GM19240 (cell line): ENCODE data around the gene STAG2.
"Not testable (repeated sequence)": the region's sequence is repeated elsewhere in the genome, so short reads cannot be mapped to it uniquely, and the experiment has no call there.

Experiments used
- DNase-seq: peaks from one replicate; pipeline ENCODE4 v3.0.0; 2011; ENCODE audit warnings: low spot score; ENCODE audit not compliant: insufficient read length

STAG2 gene

DNA sequence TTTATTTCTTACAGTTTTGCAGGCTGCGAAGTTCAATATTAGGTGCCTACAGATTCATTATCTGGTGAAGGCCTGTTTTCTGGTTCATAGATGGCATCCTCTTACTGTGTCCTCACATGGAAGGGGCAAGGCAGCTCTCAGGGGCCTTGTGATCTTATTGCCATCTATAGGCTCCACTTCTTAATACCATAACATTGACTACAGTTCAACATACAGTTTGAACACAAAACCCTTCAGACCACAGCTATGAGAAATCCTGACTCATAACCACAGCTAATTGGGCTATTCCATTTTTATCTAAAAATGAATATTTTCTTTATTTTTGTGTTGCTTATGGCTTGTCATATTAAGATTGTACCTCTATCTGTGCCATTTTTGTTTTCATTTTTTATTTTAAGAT is 72.3 kb downstream of the STAG2 start:
- DNase-seq, result no peak

DNA sequence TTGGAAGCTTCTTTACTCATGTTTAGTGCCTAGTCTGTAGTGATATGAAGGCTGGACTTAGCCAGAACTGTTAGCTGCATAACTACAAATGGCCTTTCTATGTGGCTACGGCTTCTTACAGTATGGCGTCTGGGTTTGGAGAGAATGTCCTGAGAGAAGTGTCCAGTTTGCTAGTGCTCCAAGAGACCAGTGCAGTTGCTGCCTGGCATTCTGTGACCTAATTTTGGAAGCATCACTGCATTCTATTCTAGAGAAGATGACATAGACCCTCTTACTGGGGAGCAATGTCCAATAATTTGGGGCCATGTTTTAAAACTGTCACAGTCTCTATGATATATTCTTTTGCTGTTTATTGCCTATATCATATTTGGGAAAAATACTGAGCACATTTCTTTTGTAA is 74.2 kb downstream of the STAG2 start:
- no peak for DNase-seq

DNA sequence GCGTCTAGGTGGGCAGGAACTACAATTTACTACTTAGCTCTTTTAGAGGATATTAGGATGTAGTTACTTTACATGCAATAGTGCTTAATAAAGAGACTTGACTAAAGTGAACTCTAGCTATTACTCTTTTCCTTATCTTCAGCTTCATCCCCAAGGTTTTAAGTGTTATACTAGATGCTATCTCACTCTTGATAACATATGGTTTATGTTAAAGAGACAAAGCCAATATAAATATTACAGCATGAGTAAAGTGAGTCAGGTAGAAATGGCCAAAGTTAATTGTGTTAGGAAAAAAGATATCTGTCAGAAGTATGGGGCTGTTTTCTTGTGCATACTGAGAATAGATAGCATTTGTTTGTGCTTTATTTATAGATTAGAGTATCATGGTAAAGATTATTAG is 80.5 kb downstream of the STAG2 start:
- no peak for DNase-seq

- DNase-seq, result no peak
Measured at GRCh38 chrX:124045109-124045508, 83.6 kb downstream of the STAG2 start.

GRCh38 chrX:124084417-124084816 is 122.9 kb downstream of the STAG2 start:
- not testable (repeated sequence) for DNase-seq

GRCh38 chrX:124085063-124085462 is 123.6 kb downstream of the STAG2 start:
- no peak for DNase-seq

GRCh38 chrX:124086411-124086810 is 124.9 kb downstream of the STAG2 start:
- no peak for DNase-seq

DNA sequence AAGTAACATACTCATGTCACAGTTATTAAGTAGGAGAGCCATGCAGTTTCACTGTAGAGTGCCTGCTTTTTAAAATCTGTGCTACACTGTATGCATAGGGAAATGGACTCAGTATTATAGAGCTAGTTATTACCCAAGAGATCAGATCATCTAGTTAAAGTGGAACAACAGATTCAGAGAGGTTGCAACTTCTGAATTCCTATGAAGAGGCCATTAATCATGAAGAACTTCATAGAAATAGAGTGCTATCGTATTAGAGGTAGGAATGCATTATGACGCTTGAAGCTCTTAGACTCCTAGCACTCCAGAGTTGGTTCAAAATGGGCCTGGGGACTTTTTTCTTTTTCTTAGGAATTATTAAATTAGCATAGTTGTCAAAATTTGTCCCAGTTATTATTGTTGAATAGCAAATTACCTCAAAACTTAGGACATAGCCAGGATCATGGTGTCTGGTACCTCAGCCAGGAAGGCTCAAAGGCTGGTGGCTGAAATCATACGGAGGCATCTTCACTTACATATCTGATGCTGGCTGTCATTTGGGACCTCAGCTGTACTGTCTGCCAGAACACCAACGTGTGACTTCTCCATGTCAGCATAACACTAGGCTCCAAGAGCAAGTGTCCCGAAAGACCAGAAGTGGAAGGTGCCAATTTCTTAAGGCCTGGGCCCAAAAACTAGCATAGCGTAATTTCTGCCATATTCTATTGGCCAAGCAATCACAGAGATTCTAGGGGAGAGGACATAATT is 125.7 kb downstream of the STAG2 start:
- DNase-seq, result no peak

GRCh38 chrX:124093222-124093621 is 131.7 kb downstream of the STAG2 start:
- DNase-seq, result no peak

DNA sequence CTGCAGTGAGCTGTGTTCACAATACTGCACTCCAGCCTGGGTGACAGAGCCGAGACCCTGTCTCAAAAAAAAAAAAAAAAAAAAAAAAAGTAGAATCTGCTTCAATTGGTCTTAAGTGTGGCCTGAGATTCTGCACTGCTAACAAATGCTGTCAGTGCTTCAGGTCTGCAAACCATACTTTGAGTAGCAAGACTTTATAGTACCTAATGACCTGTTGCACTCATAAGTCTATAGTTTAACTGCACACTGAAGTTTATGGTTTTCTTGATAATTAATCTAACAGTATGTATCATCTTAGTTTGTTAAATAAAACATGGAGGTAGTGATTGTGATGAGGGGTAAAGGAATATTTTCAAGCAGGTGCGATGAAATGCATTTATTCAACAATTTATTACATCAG is 135.6 kb downstream of the STAG2 start:
- DNase-seq, result no peak

DNA sequence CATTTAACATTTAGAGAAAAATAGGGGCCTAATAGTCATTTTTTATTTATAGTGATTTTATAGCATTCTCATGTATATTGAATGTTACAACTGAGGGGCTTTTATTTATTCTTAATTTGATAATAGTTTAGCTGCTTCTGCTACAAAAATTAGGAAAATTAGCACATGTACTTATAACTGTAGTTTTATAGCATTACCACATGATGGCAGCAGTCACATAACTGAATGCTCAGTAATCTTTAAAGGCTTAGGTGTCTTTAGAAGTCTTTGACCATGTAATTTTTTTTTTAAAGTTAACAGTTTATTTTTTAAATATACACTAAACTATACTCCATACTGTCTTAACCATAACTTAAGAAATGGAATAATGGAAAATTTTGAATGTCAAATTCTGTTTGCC is 136.6 kb downstream of the STAG2 start:
- DNase-seq, result no peak

- no peak for DNase-seq
Measured at GRCh38 chrX:124103966-124104365, 142.5 kb downstream of the STAG2 start.

DNA sequence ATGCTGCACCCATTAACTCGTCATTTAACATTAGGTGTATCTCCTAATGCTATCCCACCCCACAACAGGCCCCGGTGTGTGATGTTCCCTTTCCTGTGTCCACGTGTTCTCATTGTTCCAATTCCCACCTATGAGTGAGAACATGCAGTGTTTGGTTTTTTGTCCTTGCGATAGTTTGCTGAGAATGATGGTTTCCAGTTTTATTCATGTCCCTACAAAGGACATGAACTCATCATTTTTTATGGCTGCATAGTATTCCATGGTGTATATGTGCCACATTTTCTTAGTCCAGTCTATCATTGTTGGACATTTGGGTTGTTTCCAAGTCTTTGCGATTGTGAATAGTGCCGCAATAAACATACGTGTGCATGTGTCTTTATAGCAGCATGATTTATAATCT is 143.0 kb downstream of the STAG2 start:
- DNase-seq, result not testable (repeated sequence)

GRCh38 chrX:124113621-124114600 is 152.4 kb downstream of the STAG2 start:
- DNase-seq, result no peak

DNA sequence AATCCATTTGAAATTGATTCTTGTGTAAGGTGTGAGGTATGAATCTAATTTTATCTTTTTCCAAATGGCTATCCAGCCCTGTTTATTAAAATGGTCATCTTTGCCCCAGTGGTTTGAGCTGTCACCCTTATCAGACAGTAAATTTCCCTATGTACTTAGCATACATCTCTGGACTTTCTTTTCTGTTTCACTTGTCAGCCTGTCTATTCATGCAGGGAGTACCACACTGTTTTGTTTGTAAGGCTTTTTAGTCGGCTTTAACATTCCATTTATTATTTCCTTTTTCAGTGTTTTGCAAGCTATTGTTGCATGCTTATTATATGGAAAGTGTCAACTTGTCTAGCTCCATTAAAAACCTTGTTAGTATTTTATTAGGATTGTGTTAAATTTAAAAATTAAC is 155.8 kb downstream of the STAG2 start:
- no peak for DNase-seq

DNA sequence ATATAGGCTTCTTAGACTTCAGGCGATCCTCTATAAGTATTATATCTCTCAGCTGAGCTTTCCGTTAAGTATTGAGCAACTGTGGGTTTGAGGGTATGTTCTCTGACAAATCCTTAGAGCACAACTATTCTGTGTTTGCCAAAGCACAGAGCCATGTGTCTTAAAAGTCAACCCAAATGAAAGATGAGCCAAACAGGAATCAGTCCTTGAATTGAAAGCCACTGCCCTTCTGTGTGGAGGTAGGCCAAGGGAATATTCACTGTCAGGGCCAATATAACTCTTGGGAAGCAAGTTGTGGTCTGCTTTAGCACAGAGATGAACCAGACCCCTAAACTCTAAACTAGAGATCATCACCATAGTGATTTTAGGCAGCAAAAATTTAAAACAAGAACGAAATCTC is 164.0 kb downstream of the STAG2 start:
- DNase-seq, result no peak

GRCh38 chrX:124127496-124127895 is 166.0 kb downstream of the STAG2 start:
- DNase-seq, result no peak

DNA sequence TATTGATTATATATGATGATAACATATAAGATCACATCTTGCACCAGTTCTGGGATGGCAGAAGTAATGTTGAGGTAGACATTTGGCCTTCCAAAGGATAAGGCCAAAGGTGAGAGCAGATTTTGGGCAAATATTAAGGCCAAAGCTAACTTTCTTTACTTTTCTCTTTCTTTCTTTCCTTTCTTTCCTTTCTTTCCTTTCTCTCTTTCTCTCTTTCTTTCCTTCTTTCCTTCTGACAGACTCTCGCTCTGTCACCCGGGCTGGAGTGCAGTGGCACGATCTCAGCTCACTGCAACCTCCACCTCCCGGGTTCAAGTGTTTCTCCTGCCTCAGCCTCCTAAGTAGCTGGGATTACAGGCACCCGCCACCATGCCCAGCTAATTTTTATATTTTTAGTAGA is 170.9 kb downstream of the STAG2 start:
- not testable (repeated sequence) for DNase-seq

- DNase-seq, result no peak
Measured at GRCh38 chrX:124145749-124146148, 184.2 kb downstream of the STAG2 start.

GRCh38 chrX:124151195-124151594 is 189.7 kb downstream of the STAG2 start:
- no peak for DNase-seq
